HG03097 (cell line): ENCODE data around the gene EIF4G3.
"Not testable (repeated sequence)": the region's sequence is repeated elsewhere in the genome, so short reads cannot be mapped to it uniquely, and the experiment has no call there.

Experiments
- ATAC-seq: cut with Tn5 transposase; IDR thresholded peaks from one replicate; pipeline ENCODE4 v1.9.1; 2021; ENCODE audit not compliant: unreplicated experiment, low FRiP score

The EIF4G3 gene

DNA sequence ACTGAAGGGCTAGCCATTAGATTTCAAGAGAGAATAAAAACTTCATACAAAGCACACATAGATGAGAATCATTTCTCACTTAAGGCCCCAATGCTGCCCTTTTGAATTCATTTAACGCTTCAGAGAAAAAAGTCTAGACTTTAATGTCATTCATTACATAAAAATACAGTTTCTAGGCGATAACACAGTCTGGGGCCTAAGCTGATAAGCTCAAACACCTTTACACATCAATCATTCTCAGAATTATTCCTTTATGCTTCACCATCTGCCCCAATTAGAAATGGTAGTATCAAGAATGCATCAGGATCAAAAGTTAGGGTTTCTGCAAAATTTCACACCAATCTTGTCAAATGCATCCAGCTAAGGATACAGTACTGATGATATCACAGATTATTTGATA is 289.5 kb downstream of the EIF4G3 start:
- ATAC-seq, result no peak

DNA sequence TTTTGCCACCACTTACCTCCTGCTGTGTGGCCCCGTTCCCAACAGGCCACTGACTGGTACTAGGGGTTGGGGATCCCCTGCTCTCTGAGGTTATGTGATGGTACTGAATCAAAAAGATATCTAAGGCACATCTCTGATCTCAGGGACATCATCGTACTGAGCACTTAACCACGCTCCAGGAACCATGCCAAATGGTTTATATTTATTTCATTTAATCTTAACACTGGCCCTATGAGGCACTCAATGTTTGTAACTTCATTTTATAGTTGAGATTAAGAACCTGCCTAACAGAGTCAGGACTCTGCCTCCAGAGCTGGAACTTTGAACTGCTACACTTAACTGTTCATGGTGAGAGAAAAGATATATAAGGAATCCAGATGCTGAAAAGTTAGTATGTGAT is 291.6 kb downstream of the EIF4G3 start:
- no peak for ATAC-seq

DNA sequence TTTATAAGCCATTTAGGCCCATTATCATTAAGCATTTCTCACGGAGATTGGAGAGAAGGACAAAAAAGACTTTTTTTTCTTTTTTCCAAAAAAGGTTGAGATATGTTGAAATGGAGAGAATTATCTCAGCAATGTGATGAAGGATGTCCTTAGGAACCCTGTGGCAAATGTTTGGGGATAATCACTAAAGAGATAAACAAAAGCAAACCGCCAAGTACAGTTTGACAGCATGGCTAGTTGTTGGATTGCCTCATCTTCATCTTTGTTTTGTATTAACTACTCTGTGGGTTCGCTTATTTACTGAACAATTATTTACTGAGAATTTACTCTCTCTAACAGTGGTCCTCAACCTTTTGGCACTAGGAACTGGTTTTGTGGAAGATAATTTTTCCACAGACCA is 292.2 kb downstream of the EIF4G3 start:
- ATAC-seq, result no peak

GRCh38 chr1:20883766-20884165 is 292.9 kb downstream of the EIF4G3 start:
- no peak for ATAC-seq

- no peak for ATAC-seq
These were observed 293.9 kb downstream of the EIF4G3 start for GRCh38 chr1:20882837-20883236.

DNA sequence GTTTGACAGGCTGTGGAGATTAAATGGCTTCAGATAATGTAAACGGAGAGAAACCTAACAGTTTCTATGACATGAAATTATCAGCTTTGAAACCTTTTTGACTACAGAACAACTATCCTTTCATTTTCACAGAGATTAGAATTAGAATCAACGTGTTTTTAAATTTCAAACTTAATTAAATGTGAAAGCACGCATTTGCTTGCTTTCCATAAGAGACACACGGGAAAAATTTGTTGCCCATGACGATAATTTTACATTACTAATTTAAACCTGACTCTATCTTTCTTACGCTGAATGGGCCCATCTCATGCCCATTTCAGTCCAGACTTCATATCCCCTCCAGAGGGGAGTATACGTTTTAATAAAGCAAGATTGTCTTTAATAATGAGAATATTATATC is 297.9 kb downstream of the EIF4G3 start:
- no peak for ATAC-seq

GRCh38 chr1:20875198-20875973 is 301.3 kb downstream of the EIF4G3 start:
- no peak for ATAC-seq

DNA sequence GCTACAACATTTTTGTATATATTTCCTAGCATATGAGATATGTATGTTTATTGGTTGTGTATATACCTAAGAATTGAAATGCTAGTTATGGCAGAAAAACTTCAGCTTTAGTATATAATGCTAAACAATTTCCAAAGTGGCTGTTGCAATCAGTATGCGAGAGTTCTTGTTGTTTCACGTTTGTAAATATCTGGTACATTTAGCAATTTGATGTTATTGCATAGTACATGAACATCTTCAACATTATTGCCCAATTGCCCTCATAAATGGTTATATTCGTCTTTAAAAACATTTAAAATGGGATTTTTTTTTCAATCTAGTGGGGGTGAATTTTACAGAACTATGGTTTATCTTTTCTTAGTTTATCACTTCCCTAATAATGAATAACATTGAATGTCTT is 303.4 kb downstream of the EIF4G3 start:
- no peak for ATAC-seq

- no peak for ATAC-seq
These were observed 305.3 kb downstream of the EIF4G3 start for GRCh38 chr1:20871419-20871818.

DNA sequence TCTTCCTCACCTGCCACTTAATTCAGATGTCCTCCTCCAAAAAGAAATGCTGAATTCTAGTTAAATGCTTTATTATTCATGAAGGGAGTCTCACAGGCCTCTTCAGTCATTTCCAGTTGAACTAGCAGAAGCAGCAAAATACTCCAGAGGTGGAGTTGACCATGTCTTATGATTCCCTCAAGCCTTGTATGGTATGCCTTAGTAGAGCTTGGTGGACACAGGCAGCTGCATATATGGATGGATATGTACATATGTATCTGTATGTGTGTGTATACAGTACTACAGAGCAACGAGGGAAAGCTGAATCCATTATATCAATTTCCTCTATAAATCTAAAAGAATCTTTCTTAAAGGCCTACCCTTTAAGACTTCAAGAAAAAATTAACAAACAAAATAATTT is 306.0 kb downstream of the EIF4G3 start:
- no peak for ATAC-seq

GRCh38 chr1:20868263-20868662 is 308.4 kb downstream of the EIF4G3 start:
- ATAC-seq, result no peak

- no peak for ATAC-seq
These were observed 308.9 kb downstream of the EIF4G3 start for GRCh38 chr1:20867847-20868246.

DNA sequence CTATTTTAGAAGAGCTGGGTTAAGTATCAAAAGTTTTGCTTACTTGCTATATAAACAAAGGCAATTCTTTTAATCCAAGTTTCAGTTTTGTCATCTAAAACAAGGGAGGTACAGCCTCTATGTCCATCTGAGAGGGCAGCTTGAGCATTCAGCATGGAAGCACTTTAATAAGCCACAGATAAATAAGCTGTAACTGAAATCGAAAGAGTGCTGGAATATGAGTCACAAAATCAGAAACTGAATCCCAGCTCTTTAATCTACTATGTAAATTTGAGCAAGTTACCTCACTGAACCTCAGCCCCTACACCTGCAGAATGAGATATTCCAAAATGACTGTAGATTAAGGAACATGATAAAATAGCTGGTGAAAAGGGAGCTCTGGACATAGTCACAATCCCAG is 309.6 kb downstream of the EIF4G3 start:
- no peak for ATAC-seq

- ATAC-seq, result no peak
These were observed 311.7 kb downstream of the EIF4G3 start for GRCh38 chr1:20865001-20865400.

DNA sequence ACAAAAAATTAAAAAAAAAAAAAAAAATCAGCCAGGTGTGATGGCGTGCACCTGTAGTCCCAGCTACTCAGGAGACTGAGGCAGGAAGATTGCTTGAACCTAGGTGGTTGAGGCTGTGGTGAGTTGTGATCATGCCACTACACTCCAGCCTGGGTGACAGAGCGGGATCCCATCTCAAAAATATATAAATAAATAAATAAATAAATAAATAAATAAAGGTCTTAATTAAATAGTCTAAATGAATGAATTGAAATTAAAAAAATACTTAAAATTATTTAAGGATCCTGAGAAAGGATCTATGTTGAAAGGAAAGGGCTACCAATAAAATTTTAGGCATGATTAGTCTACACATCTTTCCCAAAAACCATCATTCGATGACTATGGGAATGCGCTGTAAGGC is 322.2 kb downstream of the EIF4G3 start:
- ATAC-seq, result no peak

DNA sequence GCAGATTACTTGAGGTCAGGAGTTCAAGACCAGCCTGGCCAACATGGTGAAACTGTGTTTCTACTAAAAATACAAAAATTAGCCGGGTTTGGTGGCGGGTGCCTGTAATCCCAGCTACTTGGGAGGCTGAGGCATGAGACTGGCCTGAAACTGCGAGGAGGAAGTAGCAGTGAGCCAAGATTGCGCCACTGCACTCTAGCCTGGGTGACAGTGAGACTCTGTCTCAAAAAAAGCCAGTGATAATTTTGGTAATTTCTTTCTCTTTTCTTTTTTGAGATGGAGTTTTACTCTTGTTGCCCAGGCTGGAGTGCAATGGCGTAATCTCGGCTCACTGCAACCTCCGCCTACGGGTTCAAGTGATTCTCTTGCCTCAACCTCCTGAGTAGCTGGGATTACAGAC is 324.9 kb downstream of the EIF4G3 start:
- not testable (repeated sequence) for ATAC-seq

DNA sequence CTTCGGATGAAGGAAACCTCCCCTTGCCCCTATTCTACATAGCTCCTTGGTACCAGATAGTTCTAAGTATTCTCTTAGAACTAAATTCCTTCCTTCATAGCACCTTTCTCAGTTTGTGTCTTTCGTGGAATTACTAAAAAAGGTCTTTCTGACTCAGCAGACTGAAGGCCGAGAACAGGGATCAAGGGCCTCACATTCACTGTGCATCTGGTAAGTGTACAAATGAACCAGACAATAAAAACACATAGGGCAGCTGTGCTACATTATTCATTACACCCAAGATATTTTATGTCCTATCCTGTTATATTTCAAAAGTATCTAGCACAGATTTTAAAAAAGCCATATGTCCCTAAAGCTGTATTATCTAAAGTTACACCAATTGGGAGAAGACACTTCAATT is 326.7 kb downstream of the EIF4G3 start:
- ATAC-seq, result no peak

GRCh38 chr1:20849100-20849499 is 327.6 kb downstream of the EIF4G3 start:
- ATAC-seq, result no peak

- no peak for ATAC-seq
These were observed 328.5 kb downstream of the EIF4G3 start for GRCh38 chr1:20848162-20848561.

- ATAC-seq, result no peak
These were observed 329.1 kb downstream of the EIF4G3 start for GRCh38 chr1:20847611-20848080.

GRCh38 chr1:20846461-20847374 is 330.0 kb downstream of the EIF4G3 start:
- ATAC-seq, result no peak

GRCh38 chr1:20840731-20841130 is 336.0 kb downstream of the EIF4G3 start:
- no peak for ATAC-seq
